DND-41 (cell line): ENCODE data around the gene ZFAND6.

Experiments used
- EZH2 ChIP-seq: IDR thresholded peaks from 3 replicates; pipeline ENCODE4 v1.6.1; 2012; ENCODE audit warnings: borderline replicate concordance, low read depth, mild to moderate bottlenecking, moderate library complexity, low read length, inconsistent platforms; ENCODE audit not compliant: severe bottlenecking
- TF ChIP-seq, protein P1 (sequence below): IDR thresholded peaks from 2 replicates; pipeline ENCODE4 v1.5.1; 2012; ENCODE audit warnings: borderline replicate concordance, low read length, moderate library complexity, mild to moderate bottlenecking; ENCODE audit not compliant: poor library complexity, severe bottlenecking; ENCODE audit errors: extremely low read depth

DNA sequence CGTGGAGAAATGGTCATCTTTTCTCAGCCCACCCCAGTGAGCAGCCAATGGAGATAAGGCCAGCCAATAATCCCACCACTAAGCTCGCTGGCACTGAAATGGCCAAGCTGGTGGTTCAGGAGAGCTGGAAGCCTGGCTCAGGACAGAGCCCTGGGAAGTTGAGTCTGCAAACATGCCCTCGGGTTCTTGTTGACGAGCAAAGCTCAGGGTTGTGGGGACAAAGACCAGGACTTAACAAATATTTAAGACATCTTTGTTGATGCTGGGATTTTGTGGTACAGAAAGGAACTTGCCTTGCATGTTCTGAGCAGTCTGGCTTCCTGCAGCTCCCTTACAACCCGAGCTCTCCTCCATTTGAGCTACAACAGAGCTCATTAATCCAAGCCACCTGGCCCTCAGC is 97.7 kb downstream of the ZFAND6 start:
- TF ChIP-seq, protein P1, sequence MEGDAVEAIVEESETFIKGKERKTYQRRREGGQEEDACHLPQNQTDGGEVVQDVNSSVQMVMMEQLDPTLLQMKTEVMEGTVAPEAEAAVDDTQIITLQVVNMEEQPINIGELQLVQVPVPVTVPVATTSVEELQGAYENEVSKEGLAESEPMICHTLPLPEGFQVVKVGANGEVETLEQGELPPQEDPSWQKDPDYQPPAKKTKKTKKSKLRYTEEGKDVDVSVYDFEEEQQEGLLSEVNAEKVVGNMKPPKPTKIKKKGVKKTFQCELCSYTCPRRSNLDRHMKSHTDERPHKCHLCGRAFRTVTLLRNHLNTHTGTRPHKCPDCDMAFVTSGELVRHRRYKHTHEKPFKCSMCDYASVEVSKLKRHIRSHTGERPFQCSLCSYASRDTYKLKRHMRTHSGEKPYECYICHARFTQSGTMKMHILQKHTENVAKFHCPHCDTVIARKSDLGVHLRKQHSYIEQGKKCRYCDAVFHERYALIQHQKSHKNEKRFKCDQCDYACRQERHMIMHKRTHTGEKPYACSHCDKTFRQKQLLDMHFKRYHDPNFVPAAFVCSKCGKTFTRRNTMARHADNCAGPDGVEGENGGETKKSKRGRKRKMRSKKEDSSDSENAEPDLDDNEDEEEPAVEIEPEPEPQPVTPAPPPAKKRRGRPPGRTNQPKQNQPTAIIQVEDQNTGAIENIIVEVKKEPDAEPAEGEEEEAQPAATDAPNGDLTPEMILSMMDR, result no peak
- TF ChIP-seq EZH2, result no peak
